GM18505 (cell line): ENCODE results near the gene HVCN1.
"Not testable (repeated sequence)": the region's sequence is repeated elsewhere in the genome, so short reads cannot be mapped to it uniquely, and the experiment has no call there.

ENCODE experiments used
- ATAC-seq: cut with Tn5 transposase; IDR thresholded peaks from one replicate; pipeline ENCODE4 v1.9.1; 2021; ENCODE audit not compliant: unreplicated experiment
- POLR2A ChIP-seq: IDR thresholded peaks from 4 replicates; pipeline ENCODE4 v1.6.1; 2011; ENCODE audit warnings: borderline replicate concordance; ENCODE audit not compliant: insufficient read depth, insufficient read length; ENCODE audit errors: extremely low read depth

The HVCN1 gene

GRCh38 chr12:110661337-110661972 is 27.5 kb downstream of the HVCN1 start:
- TF ChIP-seq POLR2A, result peak; percentile 44
- ATAC-seq, result peak; percentile 84

GRCh38 chr12:110658878-110659277 is 30.0 kb downstream of the HVCN1 start:
- TF ChIP-seq POLR2A, result no peak
- ATAC-seq, result no peak

DNA sequence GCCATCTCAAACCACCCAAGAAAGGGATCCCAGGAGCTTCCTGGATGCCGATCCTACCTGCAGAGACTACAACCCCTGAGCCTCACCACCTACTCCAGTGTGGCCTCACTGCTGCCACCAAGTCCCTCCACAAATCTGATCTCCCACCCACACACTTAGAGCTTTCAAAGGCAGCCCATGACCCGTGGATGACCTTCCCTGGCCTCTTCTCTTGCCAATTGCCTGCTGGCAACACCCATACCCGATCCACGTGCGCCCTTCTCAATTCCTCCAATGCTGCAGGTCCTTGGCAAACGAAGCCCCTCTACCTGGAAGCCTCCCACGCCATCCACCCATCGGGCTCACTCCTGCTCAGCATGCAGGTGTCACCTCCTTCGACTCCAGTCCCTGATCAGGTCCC is 30.7 kb downstream of the HVCN1 start:
- TF ChIP-seq POLR2A, result no peak
- ATAC-seq, result no peak

DNA sequence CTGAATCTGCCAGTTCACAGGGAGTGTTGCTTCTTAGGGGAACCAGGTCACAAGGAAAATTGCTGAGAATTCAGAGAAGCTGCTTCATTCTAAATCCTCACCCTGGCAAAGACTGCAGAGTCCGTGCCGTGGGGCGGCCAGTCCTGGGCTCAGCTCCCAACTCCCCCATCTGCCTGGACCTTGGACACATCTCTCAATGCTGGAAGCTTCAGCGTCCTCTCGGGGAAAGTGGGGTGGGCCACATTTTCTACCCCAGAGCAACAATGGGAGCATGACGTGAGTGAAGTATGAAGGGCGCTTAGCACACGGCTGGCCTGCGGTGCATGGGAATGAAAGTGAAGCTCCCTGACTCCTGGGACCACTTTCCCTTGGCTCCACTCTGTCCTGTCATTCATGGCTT is 31.2 kb downstream of the HVCN1 start:
- no peak for ATAC-seq
- no peak for TF ChIP-seq POLR2A

DNA sequence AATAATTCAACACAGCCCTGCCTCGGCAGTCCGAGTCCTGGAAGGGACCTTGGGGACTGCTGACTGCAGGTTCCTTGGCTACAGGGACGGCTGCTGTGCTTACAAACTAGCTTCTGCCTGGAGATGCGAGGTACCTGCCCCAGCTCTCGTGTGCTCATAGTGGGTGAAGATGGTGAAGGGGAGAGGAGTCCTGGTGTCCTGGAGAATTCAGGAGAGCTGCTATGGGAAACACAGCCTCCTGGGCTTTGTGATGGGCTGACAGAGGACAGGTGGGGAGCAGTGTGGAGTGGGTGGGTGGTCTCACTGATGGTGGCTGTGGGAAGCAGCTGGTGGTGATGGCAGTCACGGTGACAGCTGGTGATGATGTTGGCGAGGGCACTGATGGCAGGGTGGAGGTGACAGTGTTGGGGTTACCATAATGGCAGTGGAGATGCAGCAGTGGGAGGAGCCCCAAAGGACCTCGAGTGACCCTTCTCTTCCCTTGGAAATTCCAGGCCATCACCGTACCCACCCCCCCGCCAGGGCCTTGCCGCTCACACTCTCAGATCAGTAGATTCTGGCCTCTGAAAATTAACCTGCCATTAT is 32.8 kb downstream of the HVCN1 start:
- TF ChIP-seq POLR2A, result no peak
- ATAC-seq, result no peak

DNA sequence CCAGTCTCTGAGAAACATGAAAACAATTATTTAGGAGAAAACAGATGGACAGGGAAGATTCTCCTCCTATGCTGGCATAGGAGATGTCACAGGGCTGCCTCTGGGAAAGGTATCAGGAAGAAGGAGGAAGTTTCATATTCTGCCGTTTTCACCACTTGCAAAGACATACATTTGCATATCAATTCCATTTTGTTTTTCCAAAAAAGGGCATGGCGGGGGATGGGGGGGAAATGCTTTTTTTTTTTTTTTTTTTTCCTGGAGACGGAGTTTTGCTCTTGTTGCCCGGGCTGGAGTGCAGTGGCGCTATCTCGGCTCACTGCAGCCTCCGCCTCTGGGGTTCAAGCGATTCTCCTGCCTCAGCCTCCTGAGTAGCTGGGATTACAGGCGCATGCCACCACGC is 34.7 kb downstream of the HVCN1 start:
- ATAC-seq, result not testable (repeated sequence)

DNA sequence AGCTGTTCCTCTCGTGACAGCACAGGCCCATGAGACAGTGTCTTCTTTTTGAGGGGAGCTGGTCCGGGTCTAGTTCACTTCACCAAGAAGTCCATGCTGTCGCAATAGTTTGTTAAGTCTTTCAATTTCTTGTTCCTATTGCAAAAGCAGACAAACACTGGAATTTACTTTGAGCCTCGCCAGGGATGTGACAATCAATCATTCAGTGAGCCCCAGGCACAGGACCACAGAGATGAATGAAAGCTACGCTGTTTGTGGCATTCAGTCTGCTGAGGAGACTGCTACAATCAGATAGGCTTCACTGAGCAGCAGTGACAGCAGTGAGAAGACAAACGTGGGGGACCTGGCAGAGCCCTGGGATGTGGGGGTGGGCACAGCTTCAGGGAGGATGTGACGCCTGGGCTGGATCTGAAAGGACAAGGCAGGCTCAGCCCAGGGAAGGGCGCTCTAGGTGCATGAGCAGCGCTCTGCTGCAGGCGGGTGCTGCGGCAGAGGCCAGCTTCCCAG is 39.5 kb downstream of the HVCN1 start:
- no peak for ATAC-seq
- peak; percentile 20 for TF ChIP-seq POLR2A

DNA sequence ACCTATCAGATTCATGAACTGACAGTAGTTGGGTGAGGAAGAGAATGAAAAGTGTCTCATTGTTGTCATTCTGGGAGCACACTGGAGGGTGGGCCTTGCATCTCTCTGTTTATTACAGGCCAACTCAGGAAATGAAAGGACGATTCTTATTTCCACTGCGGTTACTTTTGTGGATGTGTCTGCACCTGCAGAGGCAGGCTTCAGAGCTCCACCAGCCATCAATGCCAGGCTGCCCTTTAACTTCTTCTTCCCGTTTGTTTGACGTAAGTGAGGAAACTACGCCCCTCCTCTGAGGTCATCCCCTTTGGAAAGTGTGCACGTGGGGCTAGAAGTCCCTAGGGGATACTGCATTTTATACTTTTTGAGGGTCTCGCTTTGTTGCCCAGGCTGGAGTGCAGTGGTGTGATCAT is 41.3 kb downstream of the HVCN1 start:
- ATAC-seq, result no peak

GRCh38 chr12:110641521-110641920 is 47.4 kb downstream of the HVCN1 start:
- ATAC-seq, result no peak
- no peak for TF ChIP-seq POLR2A

More for the DNA sequence above, 41.3 kb downstream of the HVCN1 start:
- peak; percentile 39 for TF ChIP-seq POLR2A

DNA sequence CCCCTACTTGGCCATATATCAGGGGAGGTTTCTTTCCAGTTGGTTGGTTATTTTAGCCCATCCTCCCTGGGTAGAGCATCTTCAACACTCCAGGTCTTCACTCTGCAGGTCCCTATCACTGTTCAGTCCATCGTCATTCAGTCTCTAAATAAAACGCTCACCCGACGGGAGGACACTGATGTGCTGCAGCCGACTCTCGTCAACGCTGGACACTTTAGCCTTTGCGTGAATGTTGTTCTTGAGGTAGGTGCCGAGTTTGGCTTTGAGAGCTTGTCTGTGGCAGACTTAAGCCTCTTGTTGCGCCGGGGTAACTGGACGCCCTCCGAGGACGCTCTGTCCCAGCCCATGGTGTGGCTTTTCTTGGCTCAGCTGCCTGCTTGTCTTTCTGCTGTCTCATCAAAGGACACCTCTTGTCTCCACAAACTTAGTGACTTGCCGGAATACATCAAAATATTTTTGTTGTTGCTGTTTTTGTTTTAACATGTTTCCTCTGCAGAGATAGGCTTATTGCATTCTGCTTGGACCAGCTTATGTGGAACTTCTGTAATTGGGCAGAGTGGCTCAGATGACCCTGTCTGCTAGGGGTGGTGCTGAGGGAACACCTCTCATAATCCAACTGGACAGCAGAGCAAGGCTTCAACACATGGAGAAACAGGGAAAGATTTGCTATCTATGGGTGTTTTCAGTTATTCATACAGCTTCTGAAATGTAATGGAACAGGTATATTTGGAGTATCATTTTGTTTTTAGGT is 48.5 kb downstream of the HVCN1 start:
- ATAC-seq, result no peak
- TF ChIP-seq POLR2A, result no peak

GRCh38 chr12:110639336-110640141 is 49.4 kb downstream of the HVCN1 start:
- ATAC-seq, result no peak

GRCh38 chr12:110638796-110639195 is 50.1 kb downstream of the HVCN1 start:
- no peak for TF ChIP-seq POLR2A

More at GRCh38 chr12:110639336-110640141, 49.4 kb downstream of the HVCN1 start:
- TF ChIP-seq POLR2A, result no peak

GRCh38 chr12:110637869-110638441 is 51.0 kb downstream of the HVCN1 start:
- no peak for TF ChIP-seq POLR2A
- no peak for ATAC-seq

More at GRCh38 chr12:110638796-110639195, 50.1 kb downstream of the HVCN1 start:
- no peak for ATAC-seq
